A549 (cell line): ENCODE data around the gene DAB1. TPM values are rescaled to one million over a fixed set of nuclear protein-coding genes. Genes with fewer than 3 reads are reported as not detected.

Source experiments
- ATAC-seq, 2 experiments: fragments of 200-7000 bp in 1 of 2; fragments of >200 bp in 1 of 2; cut with Nextera tagmentation in 1 of 2; cut with Tn5 transposase in 1 of 2; 3 replicates each; pipeline versions ENCODE4 v1.8.0 to v1.9.1; 2018 to 2020; ENCODE audit warnings: mild to moderate bottlenecking in 1 of 2, moderate library complexity in 1 of 2
- CTCF ChIA-PET: fragments of 300-600 bp; sonication (Branson Sonifier 250); formaldehyde crosslinking; extraction: SDS; loops from one replicate; lab custom pipeline; 2021; ENCODE audit warnings: antibody characterized with exemption, inconsistent platforms; lab: Yijun Ruan, JAX
- POLR2A ChIA-PET: fragments of 350-600 bp; formaldehyde crosslinking; extraction: SDS; loops from one replicate; lab custom pipeline; 2021; ENCODE audit warnings: antibody characterized with exemption, inconsistent platforms; lab: Yijun Ruan, JAX
- DNase-seq, 2 experiments: peaks; one replicate each; pipeline versions ENCODE4 v3.0.0 to v3.0.0-alpha.2; 2011 to 2016; ENCODE audit warnings: low read depth in 1 of 2, low spot score in 1 of 2
- FAIRE-seq: peaks from 2 replicates; lab custom pipeline; 2011; peaks lifted over from hg19 to GRCh38; lab: Jason Lieb, UNC
- H3K27ac ChIP-seq, 2 experiments: fragments of >200 bp; sonication (Bioruptor Twin); formaldehyde crosslinking; 3 replicates each; pipeline ENCODE4 v1.5.1; 2016 to 2017
- H3K4me1 ChIP-seq: fragments of >200 bp; sonication (Bioruptor Twin); formaldehyde crosslinking; 3 replicates; pipeline ENCODE4 v1.6.1; 2016
- H3K4me2 ChIP-seq: fragments of >200 bp; sonication (Bioruptor Twin); formaldehyde crosslinking; 3 replicates; pipeline ENCODE4 v1.6.1; 2016
- H3K4me3 ChIP-seq: fragments of >200 bp; sonication (Bioruptor Twin); formaldehyde crosslinking; 3 replicates; pipeline ENCODE4 v1.5.1; 2016
- H3K9me3 ChIP-seq: fragments of >200 bp; sonication (Bioruptor Twin); formaldehyde crosslinking; 3 replicates; pipeline ENCODE4 v1.6.1; 2016
- CBX2 ChIP-seq: fragments of 200-600 bp; sonication (generic); IDR thresholded peaks from 2 replicates; pipeline ENCODE4 v1.6.1; 2016; ENCODE audit warnings: low read depth, mild to moderate bottlenecking, borderline replicate concordance
- CEBPB ChIP-seq, 2 experiments: fragments of >200 bp in 1 of 2; sonication (Bioruptor Twin) in 1 of 2; formaldehyde crosslinking in 1 of 2; IDR thresholded peaks; 2 replicates each; pipeline ENCODE4 v1.6.1; 2012 to 2016
- CHD2 ChIP-seq: fragments of 150-350 bp; IDR thresholded peaks from 2 replicates; pipeline ENCODE4 v1.6.1; 2014; ENCODE audit warnings: low read length; ENCODE audit not compliant: partially characterized antibody
- CHD4 ChIP-seq: fragments of 200-600 bp; sonication (generic); IDR thresholded peaks from 2 replicates; pipeline ENCODE4 v1.6.1; 2016; ENCODE audit warnings: antibody characterized with exemption, mild to moderate bottlenecking, borderline replicate concordance
- CTCF ChIP-seq: fragments of >200 bp; sonication (Bioruptor Twin); formaldehyde crosslinking; IDR thresholded peaks from 3 replicates; pipeline ENCODE4 v1.5.1; 2016
- EHF ChIP-seq: fragments of 250-450 bp; sonication (Bioruptor Pico); IDR thresholded peaks from 2 replicates; pipeline ENCODE4 v1.5.0; 2020; ENCODE audit warnings: mild to moderate bottlenecking
- GATA3 ChIP-seq: IDR thresholded peaks from 2 replicates; pipeline ENCODE4 v1.6.1; 2012; ENCODE audit warnings: borderline replicate concordance
- HEYL ChIP-seq: fragments of 250-450 bp; sonication (Bioruptor Pico); IDR thresholded peaks from 2 replicates; pipeline ENCODE4 v1.8.0; 2021; ENCODE audit warnings: mild to moderate bottlenecking, moderate library complexity
- JUN ChIP-seq, 2 experiments: fragments of >200 bp; sonication (Bioruptor Twin); formaldehyde crosslinking; IDR thresholded peaks; 2 replicates in 1 of 2; 3 replicates in 1 of 2; pipeline ENCODE4 v1.6.1; 2016 to 2017
- JUNB ChIP-seq: fragments of >200 bp; sonication (Bioruptor Twin); formaldehyde crosslinking; IDR thresholded peaks from 2 replicates; pipeline ENCODE4 v1.6.1; 2016
- KDM5A ChIP-seq: fragments of 200-600 bp; sonication (generic); IDR thresholded peaks from 2 replicates; pipeline ENCODE4 v1.6.1; 2016; ENCODE audit warnings: antibody characterized with exemption, mild to moderate bottlenecking
- MAFK ChIP-seq: fragments of 450-650 bp; IDR thresholded peaks from 2 replicates; pipeline ENCODE4 v1.6.1; 2014; ENCODE audit not compliant: partially characterized antibody
- MAX ChIP-seq: IDR thresholded peaks from 2 replicates; pipeline ENCODE4 v1.6.1; 2012
- MAZ ChIP-seq: fragments of 150-350 bp; IDR thresholded peaks from 2 replicates; pipeline ENCODE4 v1.6.1; 2014; ENCODE audit warnings: antibody characterized with exemption, low read depth, low read length, borderline replicate concordance
- NPAS2 ChIP-seq: fragments of 250-450 bp; sonication (Bioruptor Pico); IDR thresholded peaks from 2 replicates; pipeline ENCODE4 v1.8.0; 2022; ENCODE audit warnings: mild to moderate bottlenecking, moderate library complexity, borderline replicate concordance
- RARB ChIP-seq: fragments of 250-450 bp; sonication (Bioruptor Pico); IDR thresholded peaks from 2 replicates; pipeline ENCODE4 v1.8.0; 2021; ENCODE audit warnings: mild to moderate bottlenecking, moderate library complexity
- RFX5 ChIP-seq: fragments of 450-650 bp; IDR thresholded peaks from 2 replicates; pipeline ENCODE4 v1.7.1; 2014; ENCODE audit warnings: antibody characterized with exemption, mild to moderate bottlenecking, moderate library complexity
- RNF2 ChIP-seq: fragments of 200-600 bp; sonication (generic); IDR thresholded peaks from 2 replicates; pipeline ENCODE4 v1.6.1; 2016; ENCODE audit warnings: low read depth, mild to moderate bottlenecking, antibody characterized with exemption, moderate library complexity, borderline replicate concordance
- TP53 ChIP-seq: fragments of 250-450 bp; sonication (Bioruptor Pico); IDR thresholded peaks from 2 replicates; pipeline ENCODE4 v1.5.0; 2021; ENCODE audit warnings: mild to moderate bottlenecking, moderate library complexity
- ZNF302 ChIP-seq: fragments of 250-450 bp; sonication (Bioruptor Pico); IDR thresholded peaks from 2 replicates; pipeline ENCODE4 v1.9.0; 2021; ENCODE audit warnings: inconsistent platforms, mild to moderate bottlenecking, moderate library complexity
- ZSCAN20 ChIP-seq: fragments of 250-450 bp; sonication (Bioruptor Pico); IDR thresholded peaks from 2 replicates; pipeline ENCODE4 v1.8.0; 2022; ENCODE audit warnings: mild to moderate bottlenecking, moderate library complexity
- WGBS: methylation state at CpG from one replicate; pipeline ENCODE4 v1.1.6; 2017; ENCODE audit errors: missing lambda C conversion rate; 5-methylcytosine and 5-hydroxymethylcytosine counted together
- polyA plus RNA-seq, 4 experiments: library from polyadenylated mRNA; depleted of rRNA in 3 of 4; stranded (reverse); fragments of >200 nt; fragmentation: RNase III in 1 of 4; extraction: RNeasy Plus Mini Kit Qiagen cat#74134 plus additional on column Dnase treatment in 1 of 4; gene quantifications; 2 replicates in 3 of 4; 3 replicates in 1 of 4; pipeline ENCODE4 v1.2.3, GENCODE V29; 2011 to 2017
- TF ChIP-seq, protein P1 (sequence below): IDR thresholded peaks from 2 replicates; pipeline ENCODE4 v1.6.1; 2012

The DAB1 gene
- polyA plus RNA-seq, 2 of the 4 experiments (the other 2 are of a cell fraction) = not detected

DNA sequence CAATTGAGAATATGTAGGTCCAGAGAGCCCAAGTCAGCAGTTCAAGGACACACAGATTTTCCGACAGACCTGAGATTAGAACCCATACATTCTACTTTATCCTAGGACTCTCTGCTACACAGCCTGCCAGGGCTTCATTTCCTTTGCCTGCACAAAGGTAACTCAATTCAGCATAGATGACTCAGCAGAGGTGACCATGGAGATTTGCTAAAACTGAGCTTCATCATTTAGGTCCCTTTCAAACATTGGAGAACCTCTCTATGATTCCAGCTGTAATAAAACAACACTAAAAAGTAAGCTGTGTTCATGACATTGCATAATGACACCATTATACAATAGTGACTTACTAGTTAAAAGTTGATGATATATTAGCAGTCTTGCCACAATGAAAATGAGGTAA lies 22.2 kb downstream of the DAB1 start (continued):
- no peak for TF ChIP-seq TP53 (CRISPR knock-in tag)
- TF ChIP-seq JUN (IDR thresholded peaks at IDR 0.05) = no peak
- TF ChIP-seq EHF = no peak

DNA sequence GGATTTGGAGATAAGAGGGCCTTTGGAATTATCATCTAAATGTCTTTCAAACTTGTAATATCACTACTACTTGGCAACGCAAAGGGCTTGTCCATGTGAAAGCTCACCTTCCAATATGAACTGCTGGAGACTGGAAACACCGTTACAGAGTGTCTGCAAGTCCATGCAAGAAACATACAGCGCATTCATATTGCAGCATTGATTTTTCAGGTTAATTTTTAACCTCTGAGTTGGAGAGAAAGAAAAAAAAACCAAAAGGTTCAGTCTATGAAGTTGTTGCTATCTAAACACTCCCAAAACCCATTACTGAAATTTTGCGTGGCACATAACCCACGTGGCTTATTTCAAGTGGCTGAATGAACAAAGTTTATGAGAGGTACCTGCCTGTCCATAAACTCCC lies 23.8 kb downstream of the DAB1 start:
- CTCF ChIA-PET = interaction anchor here (1.4 kb wide), 1 partner anchor 12 kb away, joined by 4 read pairs; no protein-coding TSS in a partner anchor
- FAIRE-seq = no peak
- POLR2A ChIA-PET = no interaction called here

GRCh38 chr1:57393058-57393584 lies 30.7 kb downstream of the DAB1 start:
- ChIA-PET CTCF (no interaction called here), POLR2A (no interaction called here)
- H3K4me3 ChIP-seq = no peak overlapping the region
- H3K27ac ChIP-seq = no peak overlapping the region
- DNase-seq = no peak
- no peaks in the 10 kb centered on the region for H3K9me3 ChIP-seq
- ATAC-seq = no peak
- TF ChIP-seq KDM5A = no peak
- TF ChIP-seq CTCF = no peak
- no peak for TF ChIP-seq CHD4
- no peak for TF ChIP-seq RFX5
- TF ChIP-seq MAFK = no peak
- no peak for TF ChIP-seq NPAS2
- no peak for TF ChIP-seq CEBPB (IDR thresholded peaks at IDR 0.05)
- no peak for TF ChIP-seq CHD2
- no peak for TF ChIP-seq EHF
- TF ChIP-seq RNF2 = no peak
- TF ChIP-seq HEYL (CRISPR knock-in tag) = no peak
- TF ChIP-seq CBX2 = no peak
- TF ChIP-seq, protein P1, sequence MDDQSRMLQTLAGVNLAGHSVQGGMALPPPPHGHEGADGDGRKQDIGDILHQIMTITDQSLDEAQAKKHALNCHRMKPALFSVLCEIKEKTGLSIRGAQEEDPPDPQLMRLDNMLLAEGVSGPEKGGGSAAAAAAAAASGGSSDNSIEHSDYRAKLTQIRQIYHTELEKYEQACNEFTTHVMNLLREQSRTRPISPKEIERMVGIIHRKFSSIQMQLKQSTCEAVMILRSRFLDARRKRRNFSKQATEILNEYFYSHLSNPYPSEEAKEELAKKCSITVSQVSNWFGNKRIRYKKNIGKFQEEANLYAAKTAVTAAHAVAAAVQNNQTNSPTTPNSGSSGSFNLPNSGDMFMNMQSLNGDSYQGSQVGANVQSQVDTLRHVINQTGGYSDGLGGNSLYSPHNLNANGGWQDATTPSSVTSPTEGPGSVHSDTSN = no peak
- TF ChIP-seq MAX = no peak
- no peak for TF ChIP-seq JUN (IDR thresholded peaks at IDR 0.05)
- no peak for FAIRE-seq
- H3K4me1 ChIP-seq = no peaks in the 10 kb centered on the region
- no peak overlapping the region for H3K4me2 ChIP-seq
- 1% methylated on average over 6 of the region's 6 CpGs for WGBS

More for the DNA sequence above, 23.8 kb downstream of the DAB1 start:
- no peak overlapping the region for H3K4me2 ChIP-seq
- no peaks in the 10 kb centered on the region for H3K4me1 ChIP-seq
- WGBS = 7% methylated on average over 5 of the region's 5 CpGs
- TF ChIP-seq MAZ (no peak), GATA3 (no peak), ZNF302 (CRISPR knock-in tag) (no peak), RARB (CRISPR knock-in tag) (no peak), JUNB (no peak), ZSCAN20 (no peak)
- H3K4me3 ChIP-seq = no peak overlapping the region
- H3K9me3 ChIP-seq = no peaks in the 10 kb centered on the region
- ATAC-seq (no peak), DNase-seq (no peak)
- no peak overlapping the region for H3K27ac ChIP-seq
